DND-41 (cell line): ENCODE data around the gene SLC8B1.

Experiments used
- CTCF ChIP-seq: IDR thresholded peaks from 2 replicates; pipeline ENCODE4 v1.5.1; 2012; ENCODE audit warnings: borderline replicate concordance, low read length, moderate library complexity, mild to moderate bottlenecking; ENCODE audit not compliant: poor library complexity, severe bottlenecking; ENCODE audit errors: extremely low read depth
- EZH2 ChIP-seq: IDR thresholded peaks from 3 replicates; pipeline ENCODE4 v1.6.1; 2012; ENCODE audit warnings: borderline replicate concordance, low read depth, mild to moderate bottlenecking, moderate library complexity, low read length, inconsistent platforms; ENCODE audit not compliant: severe bottlenecking

DNA sequence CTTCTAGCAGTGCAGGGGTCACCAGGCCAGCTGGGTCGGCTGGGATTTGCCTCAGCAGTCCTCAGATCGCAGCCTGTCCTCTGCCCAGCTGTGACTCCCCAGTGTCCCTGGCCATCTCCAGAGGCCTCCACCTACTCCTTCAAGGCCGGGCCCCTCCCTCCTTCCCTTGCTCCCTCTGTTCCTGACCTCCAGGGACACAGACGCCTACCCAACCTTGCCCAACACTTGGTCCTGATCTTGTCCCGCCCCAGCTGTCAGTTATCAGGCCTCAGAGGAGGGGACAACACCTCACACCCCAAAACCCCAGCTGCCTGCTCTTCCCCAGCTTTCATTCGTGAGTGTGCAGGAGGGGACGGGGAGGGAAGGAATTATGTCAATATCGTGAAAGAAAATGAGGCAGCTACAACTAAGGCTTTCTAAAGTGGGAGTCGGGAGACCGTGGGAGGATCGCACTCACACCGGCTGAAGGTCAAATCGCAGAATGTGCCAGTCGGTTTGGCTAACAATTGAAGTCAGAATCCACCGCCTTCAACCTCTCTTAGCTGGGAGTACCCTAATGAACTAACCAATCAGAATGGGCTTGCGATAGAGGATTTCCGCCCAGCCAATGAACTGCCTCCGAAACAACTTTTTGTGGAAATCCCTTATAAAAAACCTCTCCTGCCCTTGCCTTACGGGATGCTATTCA lies 14.1 kb upstream of the SLC8B1 start:
- TF ChIP-seq CTCF (no peak), EZH2 (no peak)
